ENCODE measurements around the gene METTL27.
"Not testable (repeated sequence)": the region's sequence is repeated elsewhere in the genome, so short reads cannot be mapped to it uniquely, and the experiment has no call there.

The METTL27 gene

GRCh38 chr7:73842067-73842976, at the start of gene METTL27:
TSS of gene METTL27 (minus strand) at chr7:73842516. CDS start at chr7:73842140, 376 bp downstream.
- in situ Hi-C loops (cut with HindIII; ENCODE audit: low sequenced_read_pairs), result no loop called here

- in situ Hi-C loops (cut with HindIII; ENCODE audit: low sequenced_read_pairs), result no loop called here
These were observed 49.0 kb upstream of the METTL27 start for GRCh38 chr7:73891178-73891885.

GRCh38 chr7:73890555-73891147, 48.3 kb upstream of the METTL27 start:
- in situ Hi-C loops (cut with HindIII; ENCODE audit: low sequenced_read_pairs), result no loop called here

GRCh38 chr7:73888959-73889358, 46.6 kb upstream of the METTL27 start:
- in situ Hi-C loops (cut with HindIII; ENCODE audit: low sequenced_read_pairs), result no loop called here

- in situ Hi-C loops (cut with HindIII; ENCODE audit: low sequenced_read_pairs), result no loop called here
These were observed 45.4 kb upstream of the METTL27 start for GRCh38 chr7:73887762-73888161.

GRCh38 chr7:73885975-73886798, 43.9 kb upstream of the METTL27 start:
- in situ Hi-C loops (cut with HindIII; ENCODE audit: low sequenced_read_pairs), result no loop called here

GRCh38 chr7:73885433-73885974, 43.2 kb upstream of the METTL27 start:
- in situ Hi-C loops (cut with HindIII; ENCODE audit: low sequenced_read_pairs), result no loop called here

GRCh38 chr7:73884867-73885422, 42.6 kb upstream of the METTL27 start:
- in situ Hi-C loops (cut with HindIII; ENCODE audit: low sequenced_read_pairs), result not testable (repeated sequence)

- in situ Hi-C loops (cut with HindIII; ENCODE audit: low sequenced_read_pairs), result no loop called here
These were observed 39.7 kb upstream of the METTL27 start for GRCh38 chr7:73882047-73882402.

- in situ Hi-C loops (cut with HindIII; ENCODE audit: low sequenced_read_pairs), result no loop called here
These were observed 39.2 kb upstream of the METTL27 start for GRCh38 chr7:73881352-73882046.

- in situ Hi-C loops (cut with HindIII; ENCODE audit: low sequenced_read_pairs), result no loop called here
These were observed 38.5 kb upstream of the METTL27 start for GRCh38 chr7:73880755-73881328.

- in situ Hi-C loops (cut with HindIII; ENCODE audit: low sequenced_read_pairs), result no loop called here
These were observed 37.8 kb upstream of the METTL27 start for GRCh38 chr7:73879977-73880681.

GRCh38 chr7:73876973-73877372, 34.7 kb upstream of the METTL27 start:
- in situ Hi-C loops (cut with HindIII; ENCODE audit: low sequenced_read_pairs), result no loop called here

GRCh38 chr7:73876361-73876760, 34.0 kb upstream of the METTL27 start:
- in situ Hi-C loops (cut with HindIII; ENCODE audit: low sequenced_read_pairs), result no loop called here

GRCh38 chr7:73872056-73872908, 30.0 kb upstream of the METTL27 start:
- in situ Hi-C loops (cut with HindIII; ENCODE audit: low sequenced_read_pairs), result loop anchor here (5.0 kb wide), 1 partner anchor 130 kb away; no protein-coding TSS in a partner anchor

- in situ Hi-C loops (cut with HindIII; ENCODE audit: low sequenced_read_pairs), result loop anchor here (5.0 kb wide), 1 partner anchor 131 kb away; no protein-coding TSS in a partner anchor
These were observed 29.1 kb upstream of the METTL27 start for GRCh38 chr7:73871163-73872011.

Measured in endothelial cell of hepatic sinusoid (primary cell).